GM21526 (cell line): ENCODE results near the gene ABCA4.

Source experiments
- ATAC-seq: cut with Tn5 transposase; IDR thresholded peaks from one replicate; pipeline ENCODE4 v1.9.1; 2021; ENCODE audit warnings: moderate library complexity; ENCODE audit not compliant: unreplicated experiment, low FRiP score

Gene ABCA4

DNA sequence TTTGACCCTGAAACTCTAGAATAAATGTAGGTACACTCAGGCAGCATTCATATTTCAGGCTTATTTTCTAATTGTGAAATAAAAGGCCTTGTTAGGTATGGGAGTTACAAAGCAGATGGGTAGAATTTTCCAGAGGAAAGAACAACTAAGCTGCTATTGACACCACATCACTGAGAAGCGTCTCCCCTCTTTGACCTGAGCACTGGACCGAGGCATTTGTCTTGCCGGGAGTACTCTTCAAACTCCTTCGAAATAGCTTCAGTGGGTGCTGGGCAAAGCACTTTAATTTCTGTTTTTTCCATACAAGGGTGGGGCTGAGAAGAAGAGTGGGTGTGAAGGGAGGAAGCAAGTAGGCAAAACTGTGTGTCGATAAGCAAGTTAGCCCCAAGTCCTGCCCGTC, 36.4 kb downstream of the ABCA4 start:
- ATAC-seq, result no peak

DNA sequence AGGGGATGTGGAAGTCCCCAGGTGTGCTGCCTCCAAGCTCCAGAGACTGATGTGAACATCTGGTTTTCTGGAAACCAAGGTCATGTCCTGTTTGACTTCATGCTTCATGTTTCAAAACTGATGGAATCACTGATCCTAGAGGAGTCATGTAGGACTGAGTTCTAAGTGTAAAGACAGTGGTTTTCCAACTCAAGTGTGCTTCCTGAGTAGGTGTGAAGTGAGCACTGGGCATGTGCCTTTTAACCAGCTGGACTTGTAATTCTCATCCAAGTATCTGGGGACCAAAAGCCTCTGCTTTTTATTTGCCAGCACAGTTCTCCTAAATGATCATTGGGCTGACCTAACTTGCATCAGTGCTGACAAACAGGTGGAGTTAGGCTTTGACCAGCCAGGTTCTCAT, 36.9 kb downstream of the ABCA4 start:
- no peak for ATAC-seq

DNA sequence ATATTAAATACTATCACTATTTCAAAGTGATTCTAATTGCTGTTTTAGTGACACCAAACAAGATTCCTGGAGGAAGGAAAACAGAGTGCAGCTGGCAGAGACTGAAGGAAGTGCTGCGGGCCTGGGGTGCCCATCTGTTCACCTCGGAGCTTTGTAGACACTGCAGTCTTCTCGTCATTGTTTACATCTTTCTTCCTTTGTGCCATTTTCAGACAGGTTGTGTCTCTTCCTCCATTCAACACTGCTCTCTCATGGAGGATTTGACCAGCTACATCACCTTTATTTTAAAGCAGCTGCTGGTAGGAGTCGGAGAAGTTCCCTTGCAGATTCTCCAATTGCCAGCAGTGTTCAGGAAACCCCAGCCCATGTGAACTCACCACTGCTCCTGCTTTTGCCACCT, 37.3 kb downstream of the ABCA4 start:
- no peak for ATAC-seq

GRCh38 chr1:94081566-94082344, 39.2 kb downstream of the ABCA4 start:
- ATAC-seq, result no peak

DNA sequence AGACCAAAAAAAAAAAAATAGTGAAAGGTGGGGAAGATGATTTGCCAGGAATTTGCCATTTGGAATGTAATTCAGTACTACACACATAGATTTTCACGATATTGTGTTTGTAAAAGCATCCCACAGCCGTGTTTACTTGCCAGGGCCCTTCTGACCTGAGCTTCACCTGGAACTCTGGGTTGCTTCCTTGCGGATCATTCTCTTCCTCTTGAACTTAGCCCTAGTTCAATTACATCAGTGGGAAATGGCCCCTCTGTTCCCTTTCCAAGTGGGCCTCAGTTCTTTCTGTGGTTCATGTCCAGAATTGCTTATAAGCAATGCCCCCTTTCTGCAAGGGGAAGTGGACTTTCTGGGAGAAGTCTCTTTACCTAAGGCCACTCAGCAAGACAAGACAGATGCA, 41.0 kb downstream of the ABCA4 start:
- ATAC-seq, result no peak

- no peak for ATAC-seq
These were observed 41.6 kb downstream of the ABCA4 start for GRCh38 chr1:94079080-94079940.

DNA sequence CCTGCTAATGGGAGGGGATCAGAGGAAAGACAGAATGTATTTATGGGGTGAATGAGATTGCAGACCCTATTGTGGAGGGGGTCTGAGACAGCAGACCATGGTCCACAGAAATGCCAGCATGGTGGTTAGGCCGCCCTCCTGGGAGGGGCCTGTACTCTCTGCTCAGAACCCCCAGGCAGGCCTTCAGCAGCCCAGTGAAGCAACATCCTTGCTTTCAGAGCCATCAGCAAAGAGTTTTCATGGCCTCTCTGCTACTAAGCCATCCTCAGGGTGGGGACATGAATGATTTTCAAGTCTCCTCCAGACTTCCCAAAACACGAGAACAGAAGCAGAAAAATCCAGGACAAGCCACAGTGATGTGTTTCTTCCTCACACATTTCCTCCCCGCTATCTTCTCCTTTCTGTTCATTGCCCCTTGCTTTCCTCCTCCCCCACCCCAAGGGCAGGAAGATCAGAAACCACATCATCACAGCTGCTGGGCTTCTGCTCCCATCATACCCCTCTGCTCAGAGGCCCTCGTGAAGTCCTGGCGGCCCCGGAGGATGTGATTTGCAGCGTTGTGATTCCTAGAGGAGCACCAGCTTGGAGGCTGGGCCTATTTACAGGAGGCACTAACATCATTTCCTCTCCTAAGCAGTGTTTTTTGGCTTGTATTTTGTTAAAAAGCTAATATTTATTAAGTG, 48.0 kb downstream of the ABCA4 start:
- ATAC-seq, result no peak

- ATAC-seq, result no peak
These were observed 49.0 kb downstream of the ABCA4 start for GRCh38 chr1:94071976-94072375.

DNA sequence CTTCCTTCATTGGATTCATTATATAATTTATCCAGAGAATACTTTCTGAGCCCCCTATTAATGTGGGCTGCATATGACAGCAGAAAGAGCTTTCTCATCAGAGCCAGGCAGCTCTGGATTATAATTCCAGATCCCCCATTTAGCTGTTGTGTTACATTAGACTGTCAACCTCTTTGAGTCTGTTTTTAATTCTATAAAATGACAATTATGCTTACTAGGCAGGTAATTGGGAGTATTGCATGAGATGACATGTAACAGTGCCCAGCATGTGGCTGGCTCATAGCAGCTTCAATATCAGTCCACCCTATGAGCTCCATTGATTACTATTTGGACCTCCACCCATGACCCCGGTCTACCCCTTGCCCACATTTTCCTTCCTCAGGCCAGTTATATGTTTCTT, 49.6 kb downstream of the ABCA4 start:
- no peak for ATAC-seq

DNA sequence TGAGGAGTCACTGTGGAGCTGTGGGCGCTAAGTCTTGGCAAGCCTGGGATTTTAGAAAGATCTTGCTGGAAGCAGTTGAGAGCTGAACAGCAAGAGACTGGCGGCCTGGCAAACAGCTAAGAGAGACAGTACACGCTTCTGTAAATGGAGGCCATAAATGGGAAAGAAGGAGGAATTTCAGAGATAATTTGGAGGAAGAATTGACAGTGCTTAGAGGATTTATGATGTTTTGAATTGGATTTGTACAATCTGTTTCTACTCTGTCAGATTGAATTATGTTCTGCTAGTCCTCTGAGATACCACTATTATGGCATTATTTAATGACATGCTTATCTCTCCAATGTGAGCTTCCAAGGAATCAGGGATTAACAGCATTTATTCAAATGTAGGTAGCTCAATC, 50.1 kb downstream of the ABCA4 start:
- ATAC-seq, result no peak

DNA sequence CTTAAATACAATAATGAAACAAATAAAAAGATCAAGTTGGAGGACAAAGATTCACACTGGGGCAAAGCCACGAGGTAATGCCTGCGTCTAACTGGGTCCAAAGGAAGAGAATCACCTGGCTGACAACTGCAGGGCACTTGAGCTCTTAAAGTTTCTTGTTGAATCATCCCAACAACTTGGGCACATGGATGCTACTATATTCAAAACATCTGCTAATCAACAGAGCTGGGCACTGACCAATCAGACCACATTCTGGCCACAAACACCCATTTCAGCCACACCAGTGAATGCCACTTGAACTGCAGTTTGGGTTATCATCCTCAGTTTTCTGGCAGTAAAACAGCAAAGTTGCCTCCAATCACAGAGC, 51.0 kb downstream of the ABCA4 start:
- ATAC-seq, result no peak

DNA sequence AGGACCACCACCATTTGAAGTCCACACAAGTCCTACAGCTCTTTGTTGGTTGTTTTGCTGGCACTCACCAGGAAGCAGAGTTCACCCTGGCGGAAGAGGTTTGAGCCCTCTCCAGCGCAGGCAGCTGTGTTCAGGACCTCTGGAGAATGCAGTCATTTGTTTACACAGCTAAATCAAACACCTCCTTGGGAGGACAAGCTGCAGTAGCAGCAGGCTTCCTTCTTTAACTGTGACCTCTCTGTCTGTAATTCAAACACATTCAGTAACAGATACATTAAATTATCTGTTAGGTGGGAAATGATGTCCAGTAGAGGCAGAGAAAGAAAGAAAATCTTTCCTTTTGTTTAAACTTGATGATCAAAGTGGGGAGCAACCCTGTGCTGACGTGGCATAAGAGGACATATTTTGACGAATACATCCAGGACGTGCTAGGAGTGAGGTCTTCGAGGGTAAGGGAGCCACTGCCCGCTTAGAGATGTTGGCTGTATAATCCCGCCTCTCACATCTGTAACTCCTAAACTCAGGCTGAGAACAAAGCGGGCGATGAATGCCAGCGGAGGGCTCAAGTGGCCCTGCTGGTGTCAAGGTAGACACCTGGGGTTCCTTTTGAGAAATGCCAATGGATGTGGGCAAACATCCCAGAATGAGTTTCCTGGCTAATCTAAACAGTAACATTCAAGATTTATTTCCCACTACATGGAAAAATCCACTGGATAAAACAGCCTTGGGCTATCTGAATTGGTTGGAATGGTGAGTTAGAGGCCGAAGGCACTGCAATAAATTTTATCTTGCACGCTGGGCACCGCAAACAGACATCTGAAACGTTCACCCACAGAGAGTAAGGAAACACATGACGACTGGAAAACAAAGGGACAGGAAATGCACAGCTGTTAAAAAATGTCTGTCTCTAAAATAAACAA, 51.7 kb downstream of the ABCA4 start:
- ATAC-seq, result no peak

DNA sequence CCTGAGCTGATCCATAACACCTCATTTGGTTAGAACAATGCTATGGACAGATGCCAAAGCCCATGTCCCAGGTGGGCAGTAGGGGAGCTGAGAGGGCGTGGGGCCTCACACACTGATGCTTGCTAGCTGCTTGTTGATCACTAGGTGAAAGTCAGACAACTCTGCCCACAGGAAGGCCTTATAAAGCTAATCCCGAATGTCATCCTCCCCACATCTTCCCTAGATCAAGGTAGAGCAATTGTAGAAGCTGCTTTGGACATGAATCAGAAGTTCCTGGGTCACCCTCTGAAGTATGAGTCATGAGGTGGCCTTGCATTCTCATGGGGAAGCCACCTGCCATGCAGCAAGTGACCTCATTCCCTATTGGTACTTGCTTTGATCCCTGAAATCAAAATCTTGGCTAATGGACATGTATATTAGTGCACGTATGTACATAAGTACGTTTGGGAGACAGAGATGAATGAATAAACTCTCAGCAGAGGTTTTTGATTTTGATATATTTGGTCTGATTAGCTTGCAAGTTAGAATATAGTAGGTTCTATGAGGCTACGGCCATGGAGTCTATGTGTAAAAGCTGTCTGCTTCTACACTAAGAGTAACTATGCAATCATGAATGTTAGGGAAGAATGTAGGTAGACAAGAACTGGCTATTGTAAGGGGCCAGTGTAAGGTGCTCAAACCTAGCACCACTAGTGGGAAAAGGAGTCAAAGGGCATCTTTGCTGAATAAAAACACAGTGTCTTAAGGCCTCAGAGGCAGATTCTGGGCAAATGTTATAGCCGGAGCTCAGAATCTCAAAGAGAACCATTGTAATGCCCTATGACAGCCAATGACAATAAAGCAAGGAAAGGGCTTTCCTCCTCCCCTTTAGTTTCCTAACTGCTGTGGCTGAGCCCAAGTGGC, 52.6 kb downstream of the ABCA4 start:
- no peak for ATAC-seq

GRCh38 chr1:94067196-94067595, 53.8 kb downstream of the ABCA4 start:
- ATAC-seq, result no peak

GRCh38 chr1:94063379-94063778, 57.6 kb downstream of the ABCA4 start:
- no peak for ATAC-seq

GRCh38 chr1:94061513-94062443, 59.2 kb downstream of the ABCA4 start:
- ATAC-seq, result peak; percentile 83

DNA sequence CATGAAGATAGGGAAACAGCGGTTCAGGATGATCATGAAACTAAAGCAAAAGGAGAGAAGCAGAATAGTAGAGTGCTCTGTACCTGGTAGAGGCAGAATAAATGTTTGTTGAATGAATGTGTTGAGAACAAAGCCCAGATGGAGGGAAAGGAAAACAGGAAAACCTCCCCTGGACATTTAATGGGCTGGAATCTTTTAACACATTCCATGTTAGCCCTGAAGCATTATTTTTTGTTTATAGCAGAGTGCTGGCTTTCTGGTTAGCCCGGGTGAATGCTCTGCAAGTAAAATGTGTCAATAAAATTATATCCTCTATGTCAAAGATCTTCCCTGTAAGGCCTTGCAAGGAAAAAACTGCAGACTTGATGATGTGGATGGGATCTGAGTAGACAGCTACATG, 60.2 kb downstream of the ABCA4 start:
- no peak for ATAC-seq

GRCh38 chr1:94058766-94059165, 62.2 kb downstream of the ABCA4 start:
- ATAC-seq, result no peak
